Measurements from ENCODE around the gene EGFL6. TPM values are rescaled to one million over a fixed set of nuclear protein-coding genes. Genes with fewer than 3 reads are reported as not detected.

Gene EGFL6, protein sequence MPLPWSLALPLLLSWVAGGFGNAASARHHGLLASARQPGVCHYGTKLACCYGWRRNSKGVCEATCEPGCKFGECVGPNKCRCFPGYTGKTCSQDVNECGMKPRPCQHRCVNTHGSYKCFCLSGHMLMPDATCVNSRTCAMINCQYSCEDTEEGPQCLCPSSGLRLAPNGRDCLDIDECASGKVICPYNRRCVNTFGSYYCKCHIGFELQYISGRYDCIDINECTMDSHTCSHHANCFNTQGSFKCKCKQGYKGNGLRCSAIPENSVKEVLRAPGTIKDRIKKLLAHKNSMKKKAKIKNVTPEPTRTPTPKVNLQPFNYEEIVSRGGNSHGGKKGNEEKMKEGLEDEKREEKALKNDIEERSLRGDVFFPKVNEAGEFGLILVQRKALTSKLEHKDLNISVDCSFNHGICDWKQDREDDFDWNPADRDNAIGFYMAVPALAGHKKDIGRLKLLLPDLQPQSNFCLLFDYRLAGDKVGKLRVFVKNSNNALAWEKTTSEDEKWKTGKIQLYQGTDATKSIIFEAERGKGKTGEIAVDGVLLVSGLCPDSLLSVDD
- not detected in 2 replicates for total RNA-seq (2014; rRNA removed; shearing (Covaris generic))

GRCh38 chrX:13569479-13570260 lies at the start of gene EGFL6:
TSS of gene EGFL6 (plus strand) at chrX:13569601. CDS start at chrX:13569862, 261 bp downstream.
- DNase-seq (ENCODE audit: low read depth in 1 of 2, low spot score in 2 of 2), result no peak
- H3K27me3 ChIP-seq (replicated peaks), result peaks cover 3% of the 10 kb centered on the region; the same call in 1 of the 2 replicates
- H3K4me3 ChIP-seq, result no peak within 1 kb of the TSS
- H3K36me3 ChIP-seq, result no peaks in the 10 kb centered on the region
- H3K9me3 ChIP-seq (replicated peaks), result no peaks in the 10 kb centered on the region
- H3K4me1 ChIP-seq (replicated peaks), result no peaks in the 10 kb centered on the region
- no peak within 1 kb of the TSS for H3K27ac ChIP-seq

DNA sequence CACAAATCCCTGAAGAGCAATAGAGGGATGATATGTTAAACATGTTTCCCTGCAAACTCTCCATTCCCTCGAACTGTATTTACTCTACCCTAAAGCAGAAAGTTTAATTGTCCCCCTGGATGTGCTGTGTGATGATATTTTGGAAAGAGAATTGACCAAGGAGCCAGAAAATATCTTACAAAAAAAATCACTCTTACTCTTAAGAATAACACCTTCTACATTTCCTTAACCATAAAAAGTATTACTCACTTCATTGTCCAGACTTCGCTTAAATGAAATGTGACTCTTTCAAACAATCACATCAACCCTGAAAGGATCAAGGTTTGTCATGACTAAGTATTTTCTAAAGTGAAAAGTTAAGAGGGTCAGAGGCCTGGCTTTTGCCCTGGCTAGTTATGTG lies 49.0 kb upstream of the EGFL6 start:
- no peak overlapping the region for H3K4me3 ChIP-seq
- no peaks in the 10 kb centered on the region for H3K9me3 ChIP-seq (replicated peaks)
- H3K27me3 ChIP-seq (replicated peaks), result no peaks in the 10 kb centered on the region
- H3K27ac ChIP-seq, result no peak overlapping the region
- no peaks in the 10 kb centered on the region for H3K4me1 ChIP-seq (replicated peaks)
- H3K36me3 ChIP-seq, result no peaks in the 10 kb centered on the region
- no peak for DNase-seq (ENCODE audit: low read depth in 1 of 2, low spot score in 2 of 2)

DNA sequence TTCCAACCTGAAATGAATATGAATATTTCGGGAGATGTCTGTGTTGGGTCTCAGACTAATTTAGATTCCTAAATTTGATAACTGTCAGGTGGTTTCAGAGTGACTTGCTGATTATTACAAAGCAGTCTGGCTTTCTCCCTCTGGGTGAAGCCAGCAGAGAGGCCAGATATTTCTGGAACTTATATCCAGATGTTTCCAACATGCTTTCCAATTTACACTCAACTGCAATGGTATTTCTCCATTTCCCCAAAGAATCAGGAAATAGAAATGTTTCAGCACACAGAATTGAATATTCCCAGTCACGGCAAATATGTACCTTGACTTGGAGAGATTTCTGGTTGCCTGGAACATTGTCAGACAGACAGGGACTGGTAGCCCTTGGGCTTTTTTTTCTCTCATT lies 48.5 kb upstream of the EGFL6 start:
- Histone ChIP-seq H3K27me3 (replicated peaks) (no peaks in the 10 kb centered on the region), H3K27ac (no peak overlapping the region), H3K36me3 (no peaks in the 10 kb centered on the region), H3K4me1 (replicated peaks) (no peaks in the 10 kb centered on the region), H3K4me3 (no peak overlapping the region), H3K9me3 (replicated peaks) (no peaks in the 10 kb centered on the region)
- DNase-seq (ENCODE audit: low read depth in 1 of 2, low spot score in 2 of 2), result no peak

DNA sequence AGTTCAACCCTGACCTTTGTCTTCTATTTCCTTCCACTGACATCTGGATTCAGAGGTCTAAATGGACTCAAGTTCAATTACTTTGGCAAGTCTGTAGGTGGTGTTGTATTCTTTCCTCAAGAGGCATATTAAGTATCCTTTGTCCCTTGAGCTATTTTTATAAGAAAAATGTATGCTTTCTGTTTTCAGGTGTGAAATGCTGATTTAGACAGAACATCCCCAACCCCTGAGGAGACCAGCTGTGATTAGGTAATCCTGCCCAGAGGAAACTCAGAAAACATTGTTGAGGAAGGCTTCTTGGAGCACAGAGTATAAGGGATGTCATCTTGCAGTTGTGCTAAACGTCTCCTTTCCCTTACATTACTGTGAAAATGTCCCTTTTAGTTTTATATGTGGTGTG lies 46.6 kb upstream of the EGFL6 start:
- Histone ChIP-seq H3K27me3 (replicated peaks) (no peaks in the 10 kb centered on the region), H3K4me3 (no peak overlapping the region), H3K9me3 (replicated peaks) (no peaks in the 10 kb centered on the region), H3K36me3 (no peaks in the 10 kb centered on the region), H3K27ac (no peak overlapping the region), H3K4me1 (replicated peaks) (no peaks in the 10 kb centered on the region)
- DNase-seq (ENCODE audit: low read depth in 1 of 2, low spot score in 2 of 2), result no peak

DNA sequence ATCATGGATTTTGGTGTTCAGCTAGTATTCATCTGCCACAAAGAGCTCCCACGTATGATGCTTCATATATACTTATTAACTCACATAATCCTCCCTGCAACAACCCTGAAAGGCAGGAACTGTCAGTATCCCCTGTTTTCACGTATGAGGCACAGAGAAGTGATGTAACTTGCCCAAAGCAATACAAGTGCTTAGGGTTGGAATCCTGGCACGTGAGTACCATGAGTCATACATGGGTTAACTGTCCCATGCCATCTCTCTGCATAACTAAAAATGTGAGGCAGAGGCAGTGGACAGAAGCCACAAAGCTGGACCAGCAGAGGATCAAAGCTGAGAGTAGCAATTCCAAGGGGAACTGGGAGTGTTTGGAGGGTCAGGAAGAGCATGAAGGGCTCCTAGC lies 35.7 kb upstream of the EGFL6 start:
- H3K4me1 ChIP-seq (replicated peaks), result no peaks in the 10 kb centered on the region
- no peak overlapping the region for H3K27ac ChIP-seq
- DNase-seq (ENCODE audit: low read depth in 1 of 2, low spot score in 2 of 2), result no peak

DNA sequence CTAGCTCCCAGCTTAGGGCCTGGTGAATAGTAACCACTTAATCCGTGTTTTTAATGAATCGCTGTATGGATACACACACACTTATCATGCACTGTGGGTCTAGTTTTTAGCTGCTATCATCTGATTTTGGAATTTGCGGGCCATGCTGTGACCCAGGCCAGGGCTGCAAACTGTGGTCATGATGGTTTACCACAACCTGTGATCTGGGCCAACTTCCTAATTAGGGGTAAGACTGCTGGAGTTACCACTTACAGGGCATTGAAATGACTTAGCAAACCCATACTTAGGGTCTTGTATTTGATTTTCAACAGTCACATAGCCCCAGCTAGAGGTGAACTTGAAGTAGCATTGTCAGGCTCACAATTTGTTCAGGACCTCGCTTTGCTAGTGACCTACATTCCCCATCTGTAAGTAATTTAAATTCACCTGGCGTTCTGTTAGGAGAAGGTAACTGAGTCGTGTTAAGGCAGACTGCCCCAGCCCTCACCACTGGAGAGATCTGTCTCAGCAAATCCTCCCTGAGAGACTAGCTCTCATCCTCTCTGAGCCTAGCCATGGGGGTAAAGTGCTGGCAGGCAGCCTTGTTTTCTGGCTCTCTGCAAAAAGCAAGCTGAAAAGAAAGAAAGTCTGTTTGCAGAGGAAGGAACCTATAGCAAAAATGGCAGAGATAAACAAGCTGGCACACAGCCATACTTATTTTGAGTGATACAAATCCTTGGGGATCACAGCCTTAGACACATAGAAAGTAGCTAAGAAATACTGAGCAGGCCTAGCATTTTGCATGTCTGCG lies 33.8 kb upstream of the EGFL6 start:
- Histone ChIP-seq H3K36me3 (no peaks in the 10 kb centered on the region), H3K27me3 (replicated peaks) (no peaks in the 10 kb centered on the region), H3K9me3 (replicated peaks) (no peaks in the 10 kb centered on the region), H3K4me1 (replicated peaks) (no peaks in the 10 kb centered on the region), H3K27ac (no peak overlapping the region), H3K4me3 (no peak overlapping the region)
- no peak for DNase-seq (ENCODE audit: low read depth in 1 of 2, low spot score in 2 of 2)

More for the DNA sequence above, 35.7 kb upstream of the EGFL6 start:
- Histone ChIP-seq H3K27me3 (replicated peaks) (no peaks in the 10 kb centered on the region), H3K36me3 (no peaks in the 10 kb centered on the region), H3K4me3 (no peak overlapping the region), H3K9me3 (replicated peaks) (no peaks in the 10 kb centered on the region)

DNA sequence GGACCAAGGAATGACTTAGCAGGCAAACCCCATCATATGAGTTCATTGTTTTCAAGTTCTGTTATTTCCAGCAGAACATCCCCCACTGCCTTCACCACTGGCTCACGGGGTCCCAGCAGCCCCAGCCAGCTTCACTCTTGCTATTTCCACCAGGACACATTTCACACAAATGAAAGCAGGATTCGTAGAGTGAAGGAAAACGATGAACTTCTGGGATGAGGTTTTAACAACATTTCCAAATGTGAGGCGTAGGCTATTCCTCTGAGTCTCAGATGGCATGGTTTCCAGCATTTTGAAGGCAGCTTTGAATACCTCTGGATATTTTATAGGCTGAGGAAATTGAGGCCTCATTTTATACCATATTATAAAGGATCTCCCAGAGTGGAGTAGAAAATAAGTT lies 32.9 kb upstream of the EGFL6 start:
- no peak for DNase-seq (ENCODE audit: low read depth in 1 of 2, low spot score in 2 of 2)
- Histone ChIP-seq H3K27ac (no peak overlapping the region), H3K27me3 (replicated peaks) (no peaks in the 10 kb centered on the region), H3K9me3 (replicated peaks) (no peaks in the 10 kb centered on the region), H3K36me3 (no peaks in the 10 kb centered on the region), H3K4me1 (replicated peaks) (no peaks in the 10 kb centered on the region), H3K4me3 (no peak overlapping the region)

- Histone ChIP-seq H3K36me3 (no peaks in the 10 kb centered on the region), H3K27ac (no peak overlapping the region), H3K9me3 (replicated peaks) (no peaks in the 10 kb centered on the region), H3K4me3 (no peak overlapping the region), H3K4me1 (replicated peaks) (no peaks in the 10 kb centered on the region), H3K27me3 (replicated peaks) (no peaks in the 10 kb centered on the region)
- no peak for DNase-seq (ENCODE audit: low read depth in 1 of 2, low spot score in 2 of 2)
These were observed 31.0 kb upstream of the EGFL6 start for GRCh38 chrX:13538414-13538813.

- H3K9me3 ChIP-seq (replicated peaks), result no peaks in the 10 kb centered on the region
- no peaks in the 10 kb centered on the region for H3K27me3 ChIP-seq (replicated peaks)
These were observed 28.8 kb upstream of the EGFL6 start for GRCh38 chrX:13540602-13541001.

DNA sequence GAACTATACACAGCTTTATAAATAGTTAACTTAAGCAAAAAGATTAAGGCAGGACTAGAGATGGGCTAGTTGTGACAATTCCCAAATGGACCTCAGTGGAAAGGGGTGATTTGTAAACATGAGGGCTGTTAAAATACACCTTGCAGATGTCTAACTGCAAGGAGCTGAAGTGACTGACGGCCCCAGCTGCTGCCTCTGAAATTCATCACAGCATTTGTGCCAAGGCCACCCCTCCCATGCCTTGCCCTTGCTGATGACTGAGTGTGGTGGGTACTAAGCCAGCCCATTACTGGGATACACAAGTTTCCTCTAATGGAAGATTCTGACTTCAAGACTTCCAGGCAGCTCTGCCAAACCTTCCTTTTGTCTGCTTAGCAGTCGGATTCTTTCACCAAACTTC lies 23.7 kb upstream of the EGFL6 start:
- no peaks in the 10 kb centered on the region for H3K27me3 ChIP-seq (replicated peaks)
- no peaks in the 10 kb centered on the region for H3K36me3 ChIP-seq
- H3K9me3 ChIP-seq (replicated peaks), result no peaks in the 10 kb centered on the region
- H3K4me3 ChIP-seq, result no peak overlapping the region
- no peak overlapping the region for H3K27ac ChIP-seq
- no peak for DNase-seq (ENCODE audit: low read depth in 1 of 2, low spot score in 2 of 2)
- H3K4me1 ChIP-seq (replicated peaks), result no peaks in the 10 kb centered on the region

More at GRCh38 chrX:13540602-13541001, 28.8 kb upstream of the EGFL6 start:
- Histone ChIP-seq H3K36me3 (no peaks in the 10 kb centered on the region), H3K4me1 (replicated peaks) (no peaks in the 10 kb centered on the region), H3K27ac (no peak overlapping the region), H3K4me3 (no peak overlapping the region)
- DNase-seq (ENCODE audit: low read depth in 1 of 2, low spot score in 2 of 2), result no peak

DNA sequence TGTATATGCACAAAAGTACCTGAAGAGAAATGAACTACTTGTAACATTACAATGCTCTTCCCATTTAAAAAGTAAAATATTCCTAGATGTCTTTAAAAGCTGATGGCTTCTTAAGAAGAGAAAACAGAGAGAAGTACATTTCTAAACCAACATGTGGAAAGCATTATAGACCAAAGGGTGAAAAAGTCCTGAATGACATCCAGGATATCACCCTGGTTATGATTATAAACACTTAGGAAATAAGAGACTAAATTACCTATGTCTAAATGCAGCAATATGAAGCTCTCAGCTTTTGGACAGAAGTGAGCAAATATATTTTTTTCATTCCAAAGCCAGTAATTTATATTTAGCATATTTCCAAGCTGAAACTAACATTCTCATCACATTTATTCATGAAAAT lies 21.7 kb upstream of the EGFL6 start:
- H3K27ac ChIP-seq, result no peak overlapping the region
- H3K9me3 ChIP-seq (replicated peaks), result no peaks in the 10 kb centered on the region
- H3K4me1 ChIP-seq (replicated peaks), result no peaks in the 10 kb centered on the region
- H3K4me3 ChIP-seq, result no peak overlapping the region
- no peaks in the 10 kb centered on the region for H3K27me3 ChIP-seq (replicated peaks)
- DNase-seq (ENCODE audit: low read depth in 1 of 2, low spot score in 2 of 2), result no peak
- no peaks in the 10 kb centered on the region for H3K36me3 ChIP-seq

DNA sequence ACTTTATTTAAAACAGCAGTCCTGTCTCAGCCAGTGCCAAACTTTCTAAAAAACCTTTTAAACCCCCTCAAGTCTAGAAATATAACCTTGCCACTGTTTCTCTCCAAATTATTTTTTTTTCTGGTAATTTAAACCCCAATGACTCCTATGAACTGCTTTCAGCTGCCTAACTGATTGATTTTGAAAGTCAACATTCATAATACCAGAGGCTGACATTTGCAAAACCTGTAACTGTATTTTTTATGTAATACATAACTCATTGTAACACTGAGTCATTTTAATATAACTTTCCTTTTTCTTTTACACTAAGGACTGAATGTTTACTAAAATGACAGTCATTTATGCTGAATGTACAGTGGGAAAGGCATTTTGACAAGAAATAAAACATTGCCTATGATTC lies 19.1 kb upstream of the EGFL6 start:
- Histone ChIP-seq H3K4me1 (replicated peaks) (no peaks in the 10 kb centered on the region), H3K9me3 (replicated peaks) (no peaks in the 10 kb centered on the region), H3K4me3 (no peak overlapping the region), H3K36me3 (no peaks in the 10 kb centered on the region), H3K27me3 (replicated peaks) (no peaks in the 10 kb centered on the region), H3K27ac (no peak overlapping the region)
- no peak for DNase-seq (ENCODE audit: low read depth in 1 of 2, low spot score in 2 of 2)

GRCh38 chrX:13551610-13552009 lies 17.8 kb upstream of the EGFL6 start:
- Histone ChIP-seq H3K4me1 (replicated peaks) (no peaks in the 10 kb centered on the region), H3K9me3 (replicated peaks) (no peaks in the 10 kb centered on the region), H3K36me3 (no peaks in the 10 kb centered on the region), H3K27ac (no peak overlapping the region), H3K27me3 (replicated peaks) (no peaks in the 10 kb centered on the region), H3K4me3 (no peak overlapping the region)
- no peak for DNase-seq (ENCODE audit: low read depth in 1 of 2, low spot score in 2 of 2)
